Activated T-cell treated with anti-CD3 and anti-CD28 coated beads for 4 hours (primary cell): ENCODE measurements around the gene RIMS1.
A peak's percentile ranks its signal among the peaks of the same experiment; 100 is the strongest.

Experiments used
- DNase-seq: peaks from one replicate; pipeline ENCODE4 v3.0.0-alpha.2; 2020

The RIMS1 gene

DNA sequence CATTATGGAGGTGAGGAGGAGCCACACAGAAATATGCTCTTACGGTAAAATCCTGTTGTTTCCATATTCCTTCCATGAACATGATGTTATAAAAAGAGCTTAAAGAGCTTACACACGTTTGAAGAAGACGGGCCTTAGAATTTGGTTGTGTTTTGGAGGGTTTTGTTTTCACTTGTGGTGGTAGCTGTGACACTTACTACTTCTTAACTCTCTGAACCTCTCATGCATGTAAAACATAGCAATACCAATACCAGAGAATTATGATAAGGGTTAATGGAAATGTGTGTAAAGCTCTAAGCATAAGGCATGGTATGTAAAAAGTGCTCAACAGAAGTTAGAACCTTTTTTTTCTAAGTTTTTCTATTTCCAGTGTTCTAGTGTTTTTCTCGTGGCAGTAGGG is 479.4 kb downstream of the RIMS1 start:
- no peak for DNase-seq

DNA sequence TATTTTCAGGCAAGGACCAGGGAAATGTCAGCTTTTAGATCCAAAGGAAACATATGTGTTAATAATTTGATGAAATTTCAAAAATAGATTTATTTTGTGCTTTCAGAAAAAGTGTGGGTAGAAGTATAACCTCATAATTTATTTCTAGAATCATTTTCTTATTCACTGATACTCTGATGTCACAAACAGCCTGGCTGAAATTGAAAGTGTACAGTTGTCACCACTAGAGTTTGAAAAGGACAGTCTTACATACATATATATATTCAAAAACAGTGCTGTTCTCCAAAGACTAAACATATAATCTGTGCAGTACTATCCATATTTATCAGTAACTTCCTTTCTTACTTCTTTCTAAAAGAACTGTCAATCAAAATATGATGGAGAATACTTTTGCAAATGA is 481.1 kb downstream of the RIMS1 start:
- no peak for DNase-seq

DNA sequence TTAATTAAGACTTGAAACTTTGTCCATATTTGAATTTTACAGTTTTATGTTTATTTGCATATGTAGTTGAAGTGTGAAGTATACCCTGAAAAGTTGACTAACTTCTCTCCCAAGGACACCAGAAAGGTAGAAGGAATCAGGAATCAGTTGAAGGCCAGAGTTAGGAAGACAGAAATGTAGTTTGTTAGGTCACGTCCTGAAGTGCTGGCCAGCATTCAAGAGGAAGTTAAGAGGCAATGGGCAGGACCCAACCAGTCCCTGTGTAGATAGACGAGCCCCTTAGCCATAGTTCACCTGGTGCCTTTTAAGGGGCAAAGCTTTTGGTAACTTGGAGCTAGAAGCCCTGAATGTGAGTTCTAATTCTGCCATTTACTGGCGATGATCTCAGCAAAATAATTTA is 485.1 kb downstream of the RIMS1 start:
- no peak for DNase-seq

DNA sequence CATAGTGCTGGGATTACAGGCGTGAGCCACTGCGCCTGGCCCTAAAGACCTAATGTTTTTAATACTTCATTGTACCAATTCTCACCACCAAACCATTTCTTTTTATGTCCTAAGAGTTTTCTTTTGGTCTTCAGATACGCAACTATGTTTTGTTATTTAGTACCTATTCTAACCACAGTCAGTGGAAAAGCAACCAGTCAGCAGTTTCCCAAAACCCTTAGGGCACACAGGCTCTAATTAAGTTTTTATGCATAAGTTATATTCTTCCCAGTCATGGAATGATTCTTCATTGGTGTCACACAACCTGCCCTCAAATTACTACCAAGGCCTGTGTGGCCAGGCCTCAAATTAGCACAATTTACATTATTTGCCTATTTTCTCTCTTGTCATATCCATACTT is 487.8 kb downstream of the RIMS1 start:
- no peak for DNase-seq

DNA sequence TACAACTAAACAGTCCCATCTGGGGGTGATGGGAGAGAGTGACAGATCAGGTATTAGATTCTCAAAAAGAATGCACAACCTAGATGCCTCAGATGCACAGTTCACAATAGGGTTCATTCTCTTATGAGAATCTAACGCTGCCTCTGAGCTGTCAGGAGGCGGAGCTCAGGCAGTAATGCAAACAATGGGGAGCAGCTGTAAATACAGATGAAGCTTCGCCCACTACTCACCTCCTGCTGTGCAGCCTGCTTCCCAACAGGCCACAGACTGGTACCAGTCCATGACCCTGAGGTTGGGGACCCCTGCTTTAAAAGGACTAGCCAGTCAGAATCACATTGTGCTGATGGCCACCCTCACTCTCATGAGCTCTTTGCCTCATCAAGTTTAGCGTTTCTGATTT is 488.5 kb downstream of the RIMS1 start:
- no peak for DNase-seq

DNA sequence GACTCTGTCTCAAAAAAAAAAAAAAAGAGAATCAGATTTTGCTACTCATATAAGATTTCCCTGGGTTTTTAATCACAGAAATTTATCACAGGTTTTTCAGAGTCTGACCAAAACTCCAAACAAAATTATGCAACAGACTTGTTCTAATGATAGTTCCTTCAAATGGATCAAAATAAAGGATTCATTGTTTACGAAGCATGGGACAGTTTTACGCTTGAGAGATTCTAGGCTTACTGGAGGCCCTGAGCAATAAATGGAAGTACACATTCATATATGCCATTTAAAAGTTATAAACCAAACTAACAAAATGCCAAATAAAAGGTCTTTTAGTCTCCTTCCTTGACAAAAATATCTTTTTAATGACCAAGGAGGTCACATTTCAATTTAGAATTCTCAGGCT is 490.4 kb downstream of the RIMS1 start:
- DNase-seq: no peak

DNA sequence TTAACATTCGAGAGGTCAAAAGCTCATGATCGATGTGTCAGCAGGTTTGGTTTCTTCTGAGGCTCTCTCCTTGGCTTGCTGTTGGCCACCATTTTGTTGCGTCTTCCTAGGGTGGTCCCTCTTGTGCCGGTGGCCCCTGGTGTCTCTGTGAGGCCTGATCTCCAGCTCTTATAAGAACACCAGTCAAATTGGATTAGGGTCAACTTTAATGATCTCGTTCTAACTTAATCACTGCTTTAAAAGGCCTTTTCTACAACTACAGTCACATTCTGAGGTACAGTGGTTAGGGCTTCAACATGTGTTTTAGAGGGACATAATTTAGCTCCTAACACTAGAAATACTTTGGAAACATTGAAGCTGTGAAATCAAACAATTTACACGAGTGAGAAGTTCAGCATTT is 494.7 kb downstream of the RIMS1 start:
- DNase-seq: no peak

DNA sequence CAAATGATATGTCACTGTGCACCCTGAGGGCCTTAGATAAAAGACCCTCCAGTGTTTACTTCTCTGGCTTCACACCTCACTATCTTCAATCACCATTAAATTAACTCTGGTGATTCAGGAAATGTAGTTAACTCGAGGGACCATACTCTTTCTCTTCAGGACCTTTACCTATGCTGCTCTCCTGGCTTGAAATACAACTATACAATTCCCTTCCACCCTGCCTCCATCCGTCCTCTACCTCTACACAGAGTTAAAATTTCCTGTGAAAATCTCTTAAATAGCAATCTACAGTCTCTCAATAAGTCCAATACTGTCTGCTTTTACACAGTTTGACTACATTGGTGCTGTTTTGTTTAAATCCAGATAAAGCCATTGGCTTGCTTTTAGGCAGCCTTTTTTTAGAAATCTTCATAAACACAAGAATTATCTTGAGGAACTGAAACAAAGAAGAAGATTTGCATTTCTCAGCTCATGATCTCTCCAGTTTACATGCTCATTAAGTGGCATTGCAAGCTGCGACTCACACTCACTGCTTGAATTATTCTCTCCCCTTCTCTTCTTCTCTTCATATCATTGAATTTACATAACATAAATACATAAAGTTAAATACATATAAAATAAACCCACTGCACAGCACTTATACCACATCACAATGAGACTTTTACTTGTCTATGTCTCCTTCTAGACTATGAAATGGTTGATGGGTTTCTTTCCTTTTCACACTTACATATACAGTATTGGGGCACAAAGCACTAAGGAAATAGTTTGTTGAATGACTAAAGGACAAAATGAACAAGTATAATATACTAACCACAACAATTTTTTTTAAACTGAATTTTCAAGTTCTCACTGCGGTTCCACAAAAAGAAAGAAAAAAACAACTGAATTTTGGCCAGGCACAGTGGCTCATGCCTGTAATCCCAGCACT is 496.5 kb downstream of the RIMS1 start:
- DNase-seq: no peak

DNA sequence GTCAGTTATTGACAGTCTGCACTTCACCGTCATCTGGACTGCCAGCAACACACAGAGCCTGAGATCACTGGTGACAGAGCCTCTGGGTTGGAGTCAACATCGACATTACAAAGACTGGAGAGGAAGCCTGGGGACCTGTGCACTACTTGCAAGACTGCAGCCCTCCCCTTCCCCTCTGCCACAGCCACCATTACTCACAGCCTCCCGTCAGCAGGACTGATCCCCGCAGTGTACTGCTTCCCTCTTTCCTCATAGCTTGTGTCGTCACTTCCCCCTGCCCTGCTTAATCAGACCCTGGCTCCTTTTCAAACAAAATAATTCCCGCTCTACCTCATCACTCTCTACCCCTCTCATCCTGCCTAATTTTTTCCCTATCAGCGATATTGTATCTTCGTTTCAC is 500.0 kb downstream of the RIMS1 start:
- DNase-seq: no peak

DNA sequence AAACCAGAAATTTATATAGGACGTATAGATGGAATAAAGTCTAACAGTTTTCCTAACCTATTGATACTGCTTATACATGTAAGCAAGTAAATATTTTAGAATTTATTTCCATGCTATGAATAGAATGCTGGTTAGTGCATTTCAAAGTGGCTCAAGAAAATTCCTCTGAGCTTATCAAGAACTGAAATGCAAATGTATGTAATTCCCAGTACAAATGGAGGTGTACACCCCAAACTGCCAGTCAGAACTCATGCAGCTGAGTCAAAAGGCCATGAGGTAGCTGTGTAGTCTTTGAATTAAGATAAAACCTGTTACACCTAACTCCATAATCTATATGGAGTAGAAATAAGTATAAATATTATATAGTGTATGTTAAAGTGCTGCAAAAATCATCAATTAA is 503.3 kb downstream of the RIMS1 start:
- DNase-seq: no peak

DNA sequence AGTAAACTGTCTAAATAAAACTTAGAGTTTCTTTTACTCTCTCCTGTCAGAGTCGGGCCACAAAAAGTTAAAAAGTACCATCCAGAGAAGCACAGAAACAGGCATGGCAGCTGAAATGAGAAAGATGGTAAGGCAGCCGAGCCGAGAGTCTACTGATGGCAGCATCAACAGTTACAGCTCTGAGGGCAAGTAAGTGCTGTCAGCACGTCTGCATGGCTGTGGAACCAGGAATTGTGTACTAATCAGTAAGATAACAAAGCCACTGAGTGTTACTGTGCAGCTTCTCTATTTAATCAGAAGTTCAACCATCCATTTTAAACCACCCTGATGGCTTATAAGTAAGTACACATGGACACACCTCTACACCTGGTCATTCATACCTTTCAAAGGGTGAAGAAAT is 504.2 kb downstream of the RIMS1 start:
- no peak for DNase-seq

DNA sequence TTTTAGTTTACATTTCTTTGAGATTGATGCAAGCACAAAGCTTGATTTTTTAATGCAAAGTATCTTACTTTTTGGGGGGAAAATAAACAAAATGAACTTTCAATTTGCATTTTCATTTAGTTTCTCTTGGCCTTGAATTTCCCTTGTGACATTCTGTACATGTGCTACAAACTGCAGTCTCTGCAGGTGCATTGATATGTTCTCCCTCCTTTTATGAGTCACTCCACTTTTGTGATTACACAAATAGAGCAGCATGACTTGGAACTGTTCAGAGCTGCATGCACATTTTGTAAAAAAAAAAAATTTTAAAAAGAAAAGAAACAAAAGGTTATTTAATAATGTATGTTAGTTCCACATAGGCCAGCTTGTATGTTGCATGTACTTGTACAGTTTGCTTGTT is 515.5 kb downstream of the RIMS1 start:
- DNase-seq: no peak

DNA sequence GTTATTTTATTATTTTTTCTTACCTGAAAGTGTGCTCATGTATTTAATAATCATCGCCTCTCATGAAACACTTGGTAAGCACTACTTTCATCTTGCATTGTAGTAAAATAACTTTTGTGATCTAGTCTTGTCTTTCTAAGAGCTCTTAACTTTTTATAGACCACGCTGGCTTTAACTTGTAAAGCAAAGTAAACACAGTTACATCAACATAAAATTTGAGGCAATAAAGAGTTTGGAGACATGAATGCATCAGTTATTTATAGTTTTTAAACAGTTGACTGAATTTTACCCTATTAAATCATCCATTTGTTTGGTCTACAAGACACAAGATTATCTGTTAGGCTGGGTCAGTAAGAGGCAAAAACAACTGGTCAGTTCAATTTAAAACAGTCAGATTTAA is 517.1 kb downstream of the RIMS1 start:
- DNase-seq: no peak

DNA sequence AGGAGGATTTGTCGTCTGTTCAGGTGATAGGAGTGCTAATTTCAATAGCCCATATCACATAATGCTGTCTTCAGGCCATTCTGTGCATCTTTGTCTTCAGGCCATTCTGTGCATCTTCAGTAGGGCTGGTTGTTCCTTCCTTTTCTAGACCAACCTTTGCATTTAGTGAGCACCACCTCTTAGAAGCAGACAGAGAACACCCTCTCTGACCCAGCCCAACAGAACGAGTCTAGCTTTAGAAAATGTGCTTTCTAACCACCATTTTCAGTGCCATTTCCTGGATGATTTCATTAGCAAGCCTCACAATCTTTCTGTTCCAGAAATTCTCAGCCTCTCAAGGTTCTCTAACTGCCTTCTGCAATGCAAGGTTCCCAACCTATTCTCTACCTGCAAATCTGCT is 520.2 kb downstream of the RIMS1 start:
- DNase-seq: no peak

DNA sequence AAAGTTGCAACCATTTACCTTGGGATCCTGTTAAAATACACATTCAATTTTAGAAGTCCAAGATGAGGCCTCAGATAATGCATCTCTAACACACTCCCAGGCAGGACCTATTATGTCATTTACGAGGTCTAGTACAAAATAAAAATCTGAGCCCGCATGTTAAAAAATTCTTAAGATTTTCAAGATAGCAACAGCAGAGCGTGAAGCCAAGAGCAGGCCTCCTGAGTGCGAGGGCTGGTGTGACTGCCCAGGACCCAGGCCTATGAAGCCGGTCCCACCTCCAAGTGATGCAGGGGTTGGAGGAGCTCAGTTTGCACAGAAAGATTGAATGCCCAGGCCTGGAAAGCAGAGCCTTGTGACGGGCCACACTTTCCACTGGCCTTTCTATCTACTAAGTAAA is 524.4 kb downstream of the RIMS1 start:
- no peak for DNase-seq

DNA sequence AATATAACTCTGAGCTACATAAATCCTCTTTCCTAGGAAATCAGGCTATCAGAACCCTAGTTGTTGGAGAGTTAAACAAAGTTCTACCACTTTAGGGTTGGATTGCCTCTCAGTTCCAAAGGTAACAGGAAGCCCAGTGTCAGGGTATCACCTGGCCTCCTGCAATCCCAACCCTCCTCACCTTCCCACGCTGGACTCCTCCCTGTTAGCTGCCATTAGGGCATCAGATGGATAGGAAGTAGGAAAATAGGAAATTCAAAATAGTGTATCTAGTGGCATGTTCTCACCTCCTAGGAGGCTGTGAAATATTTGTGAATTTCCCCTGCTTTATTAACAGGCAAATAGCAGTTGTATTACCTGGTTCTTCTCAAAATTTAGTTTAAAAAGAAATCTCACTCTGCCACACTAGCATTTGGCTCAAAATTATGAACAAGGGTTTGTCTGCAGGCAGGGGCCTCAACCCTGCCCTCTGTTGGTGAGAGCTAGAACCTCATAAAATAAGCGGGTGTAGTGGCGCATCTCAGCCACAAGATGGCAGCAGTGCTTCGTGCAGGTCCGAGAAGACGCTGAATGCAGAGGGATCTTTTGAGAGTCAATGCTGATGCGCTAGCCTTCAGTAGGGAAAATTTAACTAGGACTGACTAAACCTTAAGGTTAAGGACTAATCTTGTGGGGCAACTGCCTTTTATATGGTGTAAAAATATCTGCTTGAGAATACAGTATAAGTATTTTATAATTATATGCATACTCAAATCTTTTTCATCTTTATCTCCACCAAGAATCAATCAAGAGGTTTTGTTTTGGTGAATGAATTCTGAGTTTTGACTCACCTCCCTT is 525.7 kb downstream of the RIMS1 start:
- DNase-seq: peak; percentile 63

DNA sequence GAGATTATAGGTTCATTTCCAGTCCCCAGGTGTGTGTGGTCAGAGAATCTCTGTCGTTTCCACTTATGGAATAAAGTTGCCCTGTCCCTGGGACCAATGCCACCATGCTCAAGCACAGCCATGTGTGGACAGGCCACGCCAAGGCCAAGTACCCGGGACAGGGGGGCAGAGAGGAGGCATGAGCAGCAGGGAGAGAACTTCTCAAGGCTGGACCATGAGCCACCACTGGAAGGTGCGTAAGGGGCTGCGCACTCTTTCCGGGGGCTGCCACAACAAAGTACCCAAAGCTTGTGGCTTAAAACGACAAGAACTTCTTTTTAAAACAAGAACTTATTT is 526.3 kb downstream of the RIMS1 start:
- DNase-seq: no peak

DNA sequence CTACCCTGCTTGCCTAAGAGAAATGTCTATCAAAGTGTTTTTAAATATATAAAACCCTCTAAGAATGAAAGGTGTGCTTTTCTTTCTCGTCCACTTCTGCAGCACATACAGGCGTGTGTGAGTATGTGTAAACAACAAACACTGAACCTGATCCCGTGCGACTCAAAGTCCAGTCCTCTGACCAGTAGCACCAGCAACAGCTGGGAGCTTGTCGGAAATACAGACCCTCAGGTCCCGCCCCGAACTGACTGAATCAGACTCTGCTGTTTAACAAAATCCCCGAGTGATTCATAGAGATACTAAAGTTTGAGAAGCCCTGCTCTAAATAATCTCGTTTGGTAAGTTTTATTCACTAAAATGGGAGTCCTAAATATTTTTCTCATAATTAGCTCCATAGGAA is 527.5 kb downstream of the RIMS1 start:
- no peak for DNase-seq

DNA sequence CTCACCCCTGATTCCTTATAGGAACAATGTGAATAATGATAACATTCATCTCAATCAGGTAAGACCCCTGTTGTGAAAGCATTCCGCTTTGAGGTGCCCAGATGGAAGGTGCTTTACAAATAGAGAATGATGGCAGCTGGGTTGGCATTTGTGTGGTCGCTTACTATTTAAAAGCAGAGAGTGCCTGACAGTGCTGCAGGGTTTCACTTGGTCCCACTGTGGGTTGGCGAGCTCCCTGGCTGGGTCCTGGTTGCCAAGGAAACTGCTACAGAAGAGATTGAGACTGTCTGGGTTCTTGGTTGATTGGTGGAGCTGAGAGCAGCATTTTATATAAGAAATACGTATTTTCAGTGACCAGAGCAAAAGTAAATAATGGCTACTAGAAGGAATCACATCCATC is 528.3 kb downstream of the RIMS1 start:
- no peak for DNase-seq

DNA sequence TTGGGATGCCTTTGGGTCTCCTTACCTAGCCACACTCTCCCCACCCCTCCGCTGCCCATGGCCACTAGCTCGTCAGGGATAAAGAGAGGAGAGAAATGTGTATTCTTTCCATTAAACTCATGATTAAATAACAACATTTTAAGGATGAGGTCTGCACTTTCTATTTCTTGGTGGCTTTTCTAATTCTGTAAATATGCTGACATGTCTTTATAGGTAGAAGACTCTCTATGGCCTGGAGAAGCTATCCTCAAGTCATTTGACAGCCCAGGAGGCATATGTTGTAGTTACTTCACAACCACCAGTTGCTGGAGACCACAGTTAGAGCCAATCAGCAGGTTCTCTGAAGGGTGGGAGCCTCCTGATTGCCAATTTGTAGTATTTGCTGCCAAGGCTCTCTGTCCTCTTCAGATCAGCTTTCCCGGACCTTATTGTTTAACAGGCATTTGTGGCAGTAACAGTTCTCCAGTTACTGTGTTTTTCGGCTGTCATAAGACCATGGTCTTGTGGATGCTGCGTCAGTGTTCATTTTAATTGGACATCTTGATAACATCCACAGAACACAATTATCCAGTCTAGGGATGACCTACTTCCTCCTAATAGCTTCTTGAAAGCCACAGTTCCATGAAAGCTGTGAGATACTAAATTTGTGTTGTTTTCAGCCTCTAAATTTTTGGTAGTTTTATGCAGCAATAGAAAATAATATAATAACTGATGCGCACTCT is 530.6 kb downstream of the RIMS1 start:
- DNase-seq: no peak

DNA sequence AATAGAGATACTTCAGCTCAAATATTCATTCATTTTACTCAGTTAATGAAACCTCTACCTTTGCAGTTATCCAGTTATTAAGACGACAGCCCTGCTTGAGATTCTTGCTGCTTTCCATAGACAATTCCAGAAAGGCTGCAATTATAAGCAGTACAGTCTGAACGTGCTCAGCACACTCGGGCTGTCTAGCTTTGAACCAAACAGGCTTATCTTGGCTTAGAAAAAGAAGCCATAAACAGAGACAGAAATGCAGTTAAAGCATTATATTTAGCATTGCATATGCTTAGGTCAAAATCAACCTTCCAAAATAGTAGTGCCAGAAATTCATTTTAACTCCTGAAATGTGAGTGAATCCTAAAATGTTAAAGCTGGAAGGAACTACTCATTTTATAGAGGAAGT is 531.4 kb downstream of the RIMS1 start:
- DNase-seq: no peak

DNA sequence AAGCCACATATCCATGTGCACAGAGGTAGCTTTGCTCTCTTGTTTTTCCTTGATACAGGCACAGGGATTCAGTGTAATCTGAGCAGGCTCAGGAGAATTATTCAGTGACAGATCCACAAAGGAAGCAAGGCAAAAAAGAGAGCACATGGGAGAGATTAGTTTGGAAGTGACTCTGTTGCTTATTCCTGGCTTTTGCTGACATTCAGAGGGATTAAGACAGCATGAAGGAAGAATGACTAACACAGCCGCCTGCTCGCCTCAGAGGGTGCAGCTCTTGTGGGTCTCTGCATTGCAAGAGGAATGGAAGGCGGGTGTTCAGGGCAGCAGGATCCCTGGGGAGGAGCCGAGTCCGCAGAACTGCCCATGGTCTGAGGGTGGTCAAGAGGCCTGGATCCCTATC is 532.1 kb downstream of the RIMS1 start:
- DNase-seq: no peak

DNA sequence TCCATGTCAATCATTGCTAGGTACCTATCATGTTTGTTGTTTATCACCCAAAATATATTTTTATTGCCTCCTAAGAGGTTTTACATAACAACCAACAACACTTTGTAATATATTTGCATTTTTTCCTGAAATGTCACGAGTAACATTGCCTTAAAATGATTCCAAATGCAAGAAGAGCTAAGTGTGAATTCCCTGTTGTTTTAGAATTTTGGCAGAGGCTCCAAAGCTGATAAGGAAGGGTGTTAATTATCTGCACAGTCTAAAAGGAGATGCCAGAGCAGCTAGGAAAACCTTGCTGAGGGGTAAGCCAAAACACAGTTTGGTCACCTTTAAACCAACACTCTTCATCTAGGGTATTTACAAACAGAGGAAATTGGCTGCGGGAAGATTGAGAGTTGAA is 533.6 kb downstream of the RIMS1 start:
- DNase-seq: no peak

DNA sequence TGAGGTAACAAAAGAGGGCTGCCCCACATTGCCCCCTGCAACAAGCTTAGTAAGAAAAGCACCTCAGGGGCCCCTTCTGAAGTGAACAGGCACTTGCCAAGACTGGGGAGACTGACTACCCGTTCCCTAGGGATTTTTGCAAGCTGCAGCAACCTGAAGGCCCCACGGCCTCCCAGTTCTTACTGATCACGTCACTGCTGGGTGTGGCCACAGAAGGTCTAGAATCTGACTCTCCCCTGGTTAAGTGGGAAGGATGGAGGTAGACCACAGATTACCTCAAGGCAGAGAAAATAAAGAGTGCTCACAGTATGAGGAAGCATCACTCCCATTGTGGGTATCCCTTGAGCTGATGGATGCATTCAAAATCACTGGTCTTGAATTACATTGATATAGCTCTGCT is 534.1 kb downstream of the RIMS1 start:
- DNase-seq: no peak
